Endothelial cell of umbilical vein (primary cell): ENCODE results near the gene MGAT5. TPM values are rescaled to one million over a fixed set of nuclear protein-coding genes. Genes with fewer than 3 reads are reported as not detected.
A peak's percentile ranks its signal among the peaks of the same experiment; 100 is the strongest.

Experiments used
- BruUV-seq: library from RNA; stranded (reverse); fragments of 400-500 nt; replicated peaks from 2 replicates; lab custom pipeline; 2021; lab: Mats Ljungman, UMichigan
- CTCF ChIA-PET: fragments of 300-600, 350-600 bp; sonication (Branson Sonifier 250); formaldehyde crosslinking; loops from one replicate; lab custom pipeline; 2021; ENCODE audit warnings: antibody characterized with exemption, inconsistent platforms; lab: Charles Lee
- POLR2A ChIA-PET: fragments of 300-600, 350-600 bp; sonication (Branson Sonifier 250); formaldehyde crosslinking; loops from one replicate; lab custom pipeline; 2021; ENCODE audit warnings: antibody characterized with exemption, inconsistent platforms; lab: Charles Lee
- DNase-seq: peaks from one replicate; pipeline ENCODE4 v3.0.0-alpha.2; 2011; ENCODE audit warnings: low read depth, low spot score
- FAIRE-seq: peaks from 2 replicates; lab custom pipeline; 2011; peaks lifted over from hg19 to GRCh38; lab: Jason Lieb, UNC
- H2AFZ ChIP-seq: 2 replicates; pipeline ENCODE4 v1.6.0; 2012; ENCODE audit warnings: low read depth, low read length, control low read depth, inconsistent platforms
- H3K27ac ChIP-seq: 2 replicates; pipeline ENCODE4 v1.5.1; 2011; ENCODE audit warnings: low read depth, mild to moderate bottlenecking, control low read depth, low read length, moderate library complexity; ENCODE audit not compliant: insufficient read depth
- H3K27me3 ChIP-seq, 2 experiments: 2 replicates each; pipeline versions ENCODE4 v1.6.0 to v1.6.1; 2011; ENCODE audit warnings: low read length in 2 of 2, mixed read lengths in 1 of 2; ENCODE audit not compliant: control insufficient read depth in 2 of 2, insufficient read depth in 2 of 2
- H3K36me3 ChIP-seq, 2 experiments: 2 replicates in 1 of 2; 3 replicates in 1 of 2; pipeline ENCODE4 v1.5.1; 2011; ENCODE audit warnings: low read length in 2 of 2, mild to moderate bottlenecking in 1 of 2, moderate library complexity in 1 of 2; ENCODE audit not compliant: control insufficient read depth in 2 of 2, insufficient read depth in 2 of 2; ENCODE audit errors: extremely low read depth in 1 of 2
- H3K4me1 ChIP-seq: 3 replicates; pipeline ENCODE4 v1.5.1; 2011; ENCODE audit warnings: mild to moderate bottlenecking, low read length; ENCODE audit not compliant: control insufficient read depth, insufficient read depth; ENCODE audit errors: extremely low read depth
- H3K4me2 ChIP-seq: 2 replicates; pipeline ENCODE4 v1.6.1; 2011; ENCODE audit warnings: low read length, control low read depth, mixed read lengths; ENCODE audit not compliant: insufficient read depth
- H3K4me3 ChIP-seq, 3 experiments: fragments of 200-600 bp in 1 of 3; sonication (generic), shearing (Covaris generic) in 1 of 3; replicated peaks in 1 of 3; 2 replicates each; pipeline ENCODE4 v1.5.1; 2011 to 2016; ENCODE audit warnings: control low read depth in 3 of 3, low read length in 3 of 3, mild to moderate bottlenecking in 2 of 3, inconsistent platforms in 1 of 3, low read depth in 1 of 3, moderate library complexity in 1 of 3; ENCODE audit not compliant: insufficient read depth in 1 of 3
- H3K79me2 ChIP-seq: 2 replicates; pipeline ENCODE4 v1.6.0; 2012; ENCODE audit warnings: low read length, inconsistent platforms; ENCODE audit not compliant: control insufficient read depth, insufficient read depth
- H3K9ac ChIP-seq: replicated peaks from 2 replicates; pipeline ENCODE3; 2011; ENCODE audit warnings: low read length, control low read depth; ENCODE audit not compliant: insufficient read depth; ENCODE audit errors: extremely low read depth
- H3K9me1 ChIP-seq: replicated peaks from 3 replicates; pipeline ENCODE4 v1.6.0; 2011; ENCODE audit warnings: mild to moderate bottlenecking, low read length; ENCODE audit not compliant: control insufficient read depth, insufficient read depth; ENCODE audit errors: extremely low read depth
- H3K9me3 ChIP-seq: replicated peaks from 2 replicates; pipeline ENCODE4 v1.5.1; 2012; ENCODE audit warnings: low read length, inconsistent platforms; ENCODE audit not compliant: control insufficient read depth, insufficient read depth
- H4K20me1 ChIP-seq: replicated peaks from 2 replicates; pipeline ENCODE3; 2011; ENCODE audit warnings: mild to moderate bottlenecking, low read length; ENCODE audit not compliant: control insufficient read depth, insufficient read depth; ENCODE audit errors: extremely low read depth
- EZH2 ChIP-seq: IDR thresholded peaks from 2 replicates; pipeline ENCODE4 v1.6.1; 2012; ENCODE audit warnings: borderline replicate concordance, low read depth, mild to moderate bottlenecking, moderate library complexity, low read length, inconsistent platforms; ENCODE audit not compliant: severe bottlenecking
- FOS ChIP-seq: IDR thresholded peaks from 2 replicates; pipeline ENCODE4 v1.6.1; 2011; ENCODE audit warnings: mild to moderate bottlenecking, low read length, moderate library complexity, borderline replicate concordance; ENCODE audit not compliant: insufficient read depth
- GATA2 ChIP-seq: IDR thresholded peaks from 2 replicates; pipeline ENCODE4 v1.7.0; 2011; ENCODE audit warnings: low read depth, mild to moderate bottlenecking, moderate library complexity, mixed read lengths, low read length; ENCODE audit not compliant: insufficient read length, insufficient read depth
- JUN ChIP-seq: IDR thresholded peaks from 2 replicates; pipeline ENCODE4 v1.6.1; 2011; ENCODE audit warnings: borderline replicate concordance, low read depth; ENCODE audit not compliant: insufficient read length, insufficient read depth
- MYC ChIP-seq: IDR thresholded peaks from one replicate; pipeline ENCODE4 v1.6.1; 2011; ENCODE audit warnings: mild to moderate bottlenecking, low read depth, low read length
- POLR2A ChIP-seq: IDR thresholded peaks from 2 replicates; pipeline ENCODE4 v1.6.1; 2012; ENCODE audit warnings: low read depth, mild to moderate bottlenecking, control low read depth, low read length
- POLR2AphosphoS5 ChIP-seq: IDR thresholded peaks from 2 replicates; pipeline ENCODE4 v1.6.1; 2012; ENCODE audit warnings: low read depth, mild to moderate bottlenecking, control low read depth, low read length, moderate library complexity; ENCODE audit not compliant: insufficient read depth
- dilution Hi-C: fragments of 300-500 bp; cut with MboI; formaldehyde crosslinking; loops from one replicate; pipeline ENCODE4 v1.15.0; 2019; ENCODE audit warnings: low sequenced_read_pairs; ENCODE audit not compliant: extremely low pct_ligation_motif_present
- intact Hi-C: fragments of 100-400 bp; cut with micrococcal nuclease; formaldehyde crosslinking; loops from one replicate; pipeline ENCODE4 v1.10.0; 2022
- polyA plus RNA-seq, 4 experiments: library from polyadenylated mRNA; depleted of rRNA in 3 of 4; stranded (reverse) in 3 of 4; unstranded in 1 of 4; fragments of >200 nt; gene quantifications; 2 replicates each; pipeline versions ENCODE4 v1.2.1 to v1.2.3, GENCODE V29; 2011 to 2012; ENCODE audit warnings: missing spikeins in 1 of 4
- total RNA-seq: library from RNA; stranded (reverse); gene quantifications from 2 replicates; pipeline ENCODE4 v1.2.3, GENCODE V29; 2021
- TF ChIP-seq, protein P1 (sequence below), 2 donors: IDR thresholded peaks; 1 replicate in 1 of 2; 2 replicates in 1 of 2; pipeline ENCODE4 v1.5.1; 2011; ENCODE audit warnings: low read length in 2 of 2, mild to moderate bottlenecking in 2 of 2, moderate library complexity in 2 of 2, control low read depth in 1 of 2, inconsistent platforms in 1 of 2, low read depth in 1 of 2; ENCODE audit not compliant: insufficient read depth in 1 of 2; ENCODE audit errors: extremely low read depth in 1 of 2
- TF ChIP-seq, protein P2 (sequence below): IDR thresholded peaks from 2 replicates; pipeline ENCODE4 v1.6.1; 2011; ENCODE audit not compliant: insufficient read depth, insufficient read length

The MGAT5 gene
- total and polyA plus RNA-seq, 2 donors (not counting 3 experiments of a cell fraction or from before 2014, with no cell fraction given), result 17.7 to 84.1 TPM

DNA sequence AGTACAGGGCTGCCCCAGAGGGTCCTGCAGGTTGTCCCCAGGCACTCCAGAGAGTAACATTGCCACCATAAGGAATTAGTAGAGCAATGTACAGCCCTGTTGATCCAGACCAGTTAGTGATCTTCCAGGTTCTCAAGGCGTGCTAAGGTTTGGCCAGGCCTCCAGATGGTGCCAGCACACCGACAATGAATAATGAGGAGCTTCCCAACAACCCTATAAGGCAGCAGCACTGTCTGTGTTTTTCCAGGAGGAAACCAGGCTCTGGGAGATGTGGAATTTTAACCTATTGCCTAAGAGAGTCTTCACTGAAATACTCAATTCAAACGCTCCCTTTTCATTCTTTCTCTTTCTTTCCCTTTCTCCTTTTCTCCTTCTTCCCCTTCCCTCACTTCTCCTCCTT lies 122.1 kb downstream of the MGAT5 start:
- Histone ChIP-seq H4K20me1 (no peaks in the 10 kb centered on the region), H3K4me3 (no peak overlapping the region), H3K79me2 (no peaks in the 10 kb centered on the region), H3K4me2 (no peak overlapping the region), H3K27ac (no peak overlapping the region), H3K27me3 (no peaks in the 10 kb centered on the region), H3K4me1 (peaks cover 6% of the 10 kb centered on the region), H3K9me1 (no peaks in the 10 kb centered on the region), H3K36me3 (no peaks in the 10 kb centered on the region), H2AFZ (no peak overlapping the region), H3K9ac (no peak overlapping the region), H3K9me3 (no peaks in the 10 kb centered on the region)
- CTCF ChIA-PET, result interaction anchor here (0.6 to 13.7 kb wide), 32 partner anchors 9 to 525 kb away, joined by 3 to 234 read pairs (median 4); no protein-coding TSS in a partner anchor
- POLR2A ChIA-PET, result interaction anchor here (0.6 kb wide), 1 partner anchor 75 kb away, joined by 3 read pairs; no protein-coding TSS in a partner anchor
- TF ChIP-seq, protein P1, sequence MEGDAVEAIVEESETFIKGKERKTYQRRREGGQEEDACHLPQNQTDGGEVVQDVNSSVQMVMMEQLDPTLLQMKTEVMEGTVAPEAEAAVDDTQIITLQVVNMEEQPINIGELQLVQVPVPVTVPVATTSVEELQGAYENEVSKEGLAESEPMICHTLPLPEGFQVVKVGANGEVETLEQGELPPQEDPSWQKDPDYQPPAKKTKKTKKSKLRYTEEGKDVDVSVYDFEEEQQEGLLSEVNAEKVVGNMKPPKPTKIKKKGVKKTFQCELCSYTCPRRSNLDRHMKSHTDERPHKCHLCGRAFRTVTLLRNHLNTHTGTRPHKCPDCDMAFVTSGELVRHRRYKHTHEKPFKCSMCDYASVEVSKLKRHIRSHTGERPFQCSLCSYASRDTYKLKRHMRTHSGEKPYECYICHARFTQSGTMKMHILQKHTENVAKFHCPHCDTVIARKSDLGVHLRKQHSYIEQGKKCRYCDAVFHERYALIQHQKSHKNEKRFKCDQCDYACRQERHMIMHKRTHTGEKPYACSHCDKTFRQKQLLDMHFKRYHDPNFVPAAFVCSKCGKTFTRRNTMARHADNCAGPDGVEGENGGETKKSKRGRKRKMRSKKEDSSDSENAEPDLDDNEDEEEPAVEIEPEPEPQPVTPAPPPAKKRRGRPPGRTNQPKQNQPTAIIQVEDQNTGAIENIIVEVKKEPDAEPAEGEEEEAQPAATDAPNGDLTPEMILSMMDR (IDR thresholded peaks at IDR 0.05; ENCODE audit: extremely low read depth in 1 of 2, insufficient read depth in 1 of 2, low read depth in 1 of 2, low read length in 2 of 2), result peak; percentile 30 to 46
- TF ChIP-seq GATA2, result no peak
- dilution Hi-C loops, result no loop called here
- intact Hi-C loops, result loop anchor here (1.0 kb wide), 3 partner anchors 36 to 258 kb away; no protein-coding TSS in a partner anchor
- BruUV-seq, result no TSS peak
- peak; percentile 64 for DNase-seq
- peak; percentile 81 for FAIRE-seq

DNA sequence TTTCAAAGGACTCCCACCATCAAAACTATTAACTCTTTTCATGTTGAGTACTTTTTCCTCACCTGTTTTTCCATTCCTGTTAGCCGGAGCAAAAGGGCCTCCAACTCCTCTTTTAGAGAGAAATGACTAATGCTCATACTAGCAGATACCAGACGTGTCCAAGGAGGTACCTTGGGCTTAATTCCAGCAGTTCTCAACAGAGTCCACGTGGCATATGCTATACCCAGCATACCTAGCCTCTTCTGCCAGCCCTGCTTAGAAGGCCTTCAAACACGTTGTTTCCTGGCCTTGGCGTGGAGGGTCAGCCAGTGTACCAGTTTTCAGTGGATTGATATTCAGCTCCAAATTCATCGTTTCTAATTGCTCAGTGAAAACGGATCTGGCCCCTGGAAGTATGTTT lies 123.9 kb downstream of the MGAT5 start:
- H4K20me1 ChIP-seq, result no peaks in the 10 kb centered on the region
- H3K36me3 ChIP-seq, result no peaks in the 10 kb centered on the region
- no peaks in the 10 kb centered on the region for H3K9me1 ChIP-seq
- no peak overlapping the region for H3K27ac ChIP-seq
- TF ChIP-seq, protein P2, sequence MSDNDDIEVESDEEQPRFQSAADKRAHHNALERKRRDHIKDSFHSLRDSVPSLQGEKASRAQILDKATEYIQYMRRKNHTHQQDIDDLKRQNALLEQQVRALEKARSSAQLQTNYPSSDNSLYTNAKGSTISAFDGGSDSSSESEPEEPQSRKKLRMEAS, result no peak
- TF ChIP-seq GATA2 (no peak), JUN (no peak), FOS (no peak), POLR2AphosphoS5 (no peak), MYC (no peak), POLR2A (no peak), EZH2 (no peak)
- TF ChIP-seq, protein P1 (IDR thresholded peaks at IDR 0.05; ENCODE audit: extremely low read depth in 1 of 2, insufficient read depth in 1 of 2, low read depth in 1 of 2, low read length in 2 of 2), result no peak
- no TSS peak for BruUV-seq
- DNase-seq, result no peak
- H2AFZ ChIP-seq, result no peak overlapping the region
- H3K9ac ChIP-seq, result no peak overlapping the region
- no peak for FAIRE-seq
- H3K9me3 ChIP-seq, result no peaks in the 10 kb centered on the region
- no peak overlapping the region for H3K4me3 ChIP-seq
- H3K79me2 ChIP-seq, result no peaks in the 10 kb centered on the region
- intact Hi-C loops (no loop called here), dilution Hi-C loops (no loop called here)
- H3K4me1 ChIP-seq, result peaks cover 6% of the 10 kb centered on the region
- no peaks in the 10 kb centered on the region for H3K27me3 ChIP-seq
- H3K4me2 ChIP-seq, result no peak overlapping the region
- POLR2A ChIA-PET, result no interaction called here
- CTCF ChIA-PET, result interaction anchor here (2.4 to 13.7 kb wide), 3 partner anchors 15 to 73 kb away, joined by 8 to 234 read pairs (median 142); no protein-coding TSS in a partner anchor
